ENCODE results near the gene EFCAB6.

The EFCAB6 gene

GRCh38 chr22:43580271-43580750, 231.8 kb downstream of the EFCAB6 start:
- no peak for TF ChIP-seq CTCF (IDR thresholded peaks at IDR 0.05; ENCODE audit: extremely low read depth, missing control alignments)
- no peak for DNase-seq (ENCODE audit: low spot score)

DNA sequence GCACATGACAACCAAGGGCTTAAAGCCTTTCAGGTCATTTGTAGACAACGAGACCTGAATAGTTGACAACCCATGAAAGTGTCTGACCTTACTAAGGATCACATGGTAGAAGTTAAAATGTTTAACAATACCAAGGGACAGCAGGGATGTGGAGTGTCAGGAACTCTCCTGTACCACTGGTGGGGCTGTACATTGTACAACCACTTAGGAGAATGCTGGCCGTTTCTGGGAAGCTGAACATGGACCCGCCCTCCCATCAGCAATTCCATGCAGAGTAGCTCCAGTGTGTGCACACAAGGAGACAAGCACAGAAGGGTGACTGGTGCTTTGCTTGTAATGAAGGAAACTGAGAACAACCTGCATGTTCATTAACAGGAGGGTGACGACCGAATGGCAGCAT, 237.4 kb downstream of the EFCAB6 start:
- no peak for TF ChIP-seq CTCF (IDR thresholded peaks at IDR 0.05; ENCODE audit: extremely low read depth, missing control alignments)
- DNase-seq (ENCODE audit: low spot score), result no peak

DNA sequence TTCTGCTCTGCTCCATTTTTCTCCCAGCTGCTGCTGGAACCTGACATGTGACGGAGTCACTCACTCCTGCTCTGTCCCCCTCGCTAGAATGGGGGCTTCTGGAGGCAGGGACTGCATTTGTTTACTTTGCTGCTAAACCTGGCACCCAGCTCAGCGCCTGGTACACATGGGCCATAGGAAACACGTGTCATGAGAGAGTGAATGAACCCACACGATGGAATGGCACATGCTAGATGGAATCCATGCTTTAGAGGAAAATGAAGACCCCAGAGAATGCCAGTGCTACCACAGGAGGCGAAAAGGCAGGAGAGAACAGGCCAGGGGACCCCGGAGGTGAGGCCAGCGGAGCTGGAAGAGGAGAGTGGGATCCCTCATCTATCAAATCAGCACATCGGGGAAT, 239.4 kb downstream of the EFCAB6 start:
- no peak for DNase-seq (ENCODE audit: low spot score)
- no peak for TF ChIP-seq CTCF (IDR thresholded peaks at IDR 0.05; ENCODE audit: extremely low read depth, missing control alignments)

- DNase-seq (ENCODE audit: low spot score), result no peak
- no peak for TF ChIP-seq CTCF (IDR thresholded peaks at IDR 0.05; ENCODE audit: extremely low read depth, missing control alignments)
Observed at GRCh38 chr22:43571181-43571580, 240.9 kb downstream of the EFCAB6 start.

DNA sequence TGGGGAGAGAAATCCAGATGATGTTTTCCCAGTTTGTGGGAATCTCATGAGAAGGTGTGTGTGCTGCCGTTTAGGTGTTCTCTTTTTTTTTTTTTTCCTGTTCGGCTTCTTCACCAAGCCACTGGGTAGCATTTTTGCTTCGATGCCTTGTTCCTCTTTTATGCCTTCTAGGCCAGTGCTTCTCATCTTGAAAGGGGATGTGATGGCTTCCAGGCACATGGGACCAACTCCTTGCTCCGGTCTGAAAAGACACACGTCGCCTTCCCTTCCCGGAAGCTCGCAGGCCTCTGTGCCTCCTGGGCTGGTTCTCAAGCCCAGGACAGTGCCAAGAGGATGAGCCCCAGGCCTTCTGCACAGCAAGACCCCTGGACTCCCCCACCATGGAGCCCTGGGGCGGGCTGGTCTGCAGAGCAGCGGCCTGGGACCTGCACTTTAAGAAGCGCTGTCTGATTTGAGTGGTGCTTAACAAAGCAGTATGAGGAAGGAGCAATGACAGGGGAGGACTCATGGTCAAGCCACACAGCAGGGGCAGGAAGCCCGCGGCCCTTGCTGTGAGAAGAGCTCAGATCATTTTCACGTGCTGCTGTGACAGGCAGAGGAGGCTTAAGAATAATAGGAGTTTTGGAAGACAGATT, 241.5 kb downstream of the EFCAB6 start:
- DNase-seq (ENCODE audit: low spot score), result no peak
- TF ChIP-seq CTCF (IDR thresholded peaks at IDR 0.05; ENCODE audit: extremely low read depth, missing control alignments), result no peak

- DNase-seq (ENCODE audit: low spot score), result no peak
- no peak for TF ChIP-seq CTCF (IDR thresholded peaks at IDR 0.05; ENCODE audit: extremely low read depth, missing control alignments)
Observed at GRCh38 chr22:43569111-43569510, 243.0 kb downstream of the EFCAB6 start.

DNA sequence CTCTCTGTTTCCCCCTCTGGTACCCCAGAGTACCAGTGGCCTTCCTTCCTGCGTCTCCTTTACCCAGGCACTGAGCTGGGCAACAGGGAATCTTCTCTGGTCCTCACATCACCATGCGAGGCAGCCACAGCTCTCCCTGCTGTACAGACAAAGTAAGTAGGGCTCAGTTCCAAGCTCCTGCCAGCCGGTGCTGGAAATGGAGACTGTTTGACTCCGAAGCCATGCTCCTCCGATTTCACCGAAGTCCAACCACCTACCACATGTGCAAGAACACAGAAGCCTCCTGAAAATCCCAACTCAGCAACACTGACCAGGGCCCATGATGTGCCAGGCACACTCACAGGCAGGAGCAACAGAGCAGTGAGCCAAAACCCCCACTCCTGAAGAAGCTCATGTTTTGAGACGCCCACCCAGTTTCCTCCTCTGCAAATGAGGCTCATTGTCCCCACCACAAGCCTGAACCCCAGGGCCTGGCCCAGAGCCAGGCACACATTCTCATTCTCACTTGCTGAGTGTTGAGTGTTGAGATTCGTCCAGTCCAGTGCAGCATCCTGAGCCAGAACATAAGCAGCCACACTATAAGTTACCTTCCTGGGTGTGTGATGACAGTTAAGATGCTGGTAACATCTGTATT, 244.3 kb downstream of the EFCAB6 start:
- DNase-seq (ENCODE audit: low spot score), result no peak
- TF ChIP-seq CTCF (IDR thresholded peaks at IDR 0.05; ENCODE audit: extremely low read depth, missing control alignments), result no peak

Measured in GM20000 (cell line).